HEK293T (cell line): Measurements from ENCODE around the gene IRF2.

Experiments used
- CTCF ChIA-PET: fragments of 350-600 bp; formaldehyde crosslinking; extraction: SDS; loops from one replicate; lab custom pipeline; 2021; ENCODE audit warnings: antibody characterized with exemption, inconsistent platforms; lab: Yijun Ruan, JAX
- POLR2A ChIA-PET: fragments of 350-600 bp; formaldehyde crosslinking; extraction: SDS; loops from one replicate; lab custom pipeline; 2020; ENCODE audit warnings: antibody characterized with exemption, inconsistent platforms; lab: Yijun Ruan, JAX
- DNase-seq: peaks from one replicate; pipeline ENCODE4 v3.0.0; 2012; ENCODE audit warnings: mixed read lengths; ENCODE audit errors: extremely low spot score
- ARNT ChIP-seq: fragments of 450-650 bp; IDR thresholded peaks from 2 replicates; pipeline ENCODE4 v1.6.1; 2017; ENCODE audit warnings: mild to moderate bottlenecking
- BHLHE40 ChIP-seq: fragments of 450-650 bp; IDR thresholded peaks from 2 replicates; pipeline ENCODE4 v1.6.1; 2016; ENCODE audit warnings: mild to moderate bottlenecking, moderate library complexity, borderline replicate concordance
- CTBP1 ChIP-seq: fragments of 450-650 bp; IDR thresholded peaks from 2 replicates; pipeline ENCODE4 v1.6.1; 2016; ENCODE audit warnings: borderline replicate concordance
- ELF4 ChIP-seq: fragments of 450-650 bp; IDR thresholded peaks from 2 replicates; pipeline ENCODE4 v1.6.1; 2017; ENCODE audit warnings: antibody characterized with exemption
- FOXA1 ChIP-seq: fragments of 450-650 bp; IDR thresholded peaks from 2 replicates; pipeline ENCODE4 v1.6.1; 2016; ENCODE audit warnings: mild to moderate bottlenecking
- FOXK2 ChIP-seq: fragments of 450-650 bp; IDR thresholded peaks from 2 replicates; pipeline ENCODE4 v1.6.1; 2016; ENCODE audit warnings: mild to moderate bottlenecking
- FOXM1 ChIP-seq: fragments of 450-650 bp; IDR thresholded peaks from 2 replicates; pipeline ENCODE4 v1.6.1; 2017; ENCODE audit warnings: mild to moderate bottlenecking, borderline replicate concordance
- HDGF ChIP-seq: fragments of 450-650 bp; IDR thresholded peaks from 2 replicates; pipeline ENCODE4 v1.6.1; 2017; ENCODE audit warnings: antibody characterized with exemption, borderline replicate concordance
- L3MBTL2 ChIP-seq: fragments of 450-650 bp; conservative IDR thresholded peaks from 2 replicates; pipeline ENCODE4 v1.6.1; 2016; ENCODE audit warnings: mild to moderate bottlenecking
- LEF1 ChIP-seq: fragments of 450-650 bp; IDR thresholded peaks from 2 replicates; pipeline ENCODE4 v1.6.1; 2017; ENCODE audit warnings: mild to moderate bottlenecking, borderline replicate concordance
- NFRKB ChIP-seq: fragments of 450-650 bp; IDR thresholded peaks from 2 replicates; pipeline ENCODE4 v1.6.1; 2016; ENCODE audit warnings: mild to moderate bottlenecking, moderate library complexity
- PKNOX1 ChIP-seq: fragments of 450-650 bp; IDR thresholded peaks from 2 replicates; pipeline ENCODE4 v1.6.1; 2016
- SP1 ChIP-seq: fragments of 450-650 bp; IDR thresholded peaks from 2 replicates; pipeline ENCODE4 v1.6.1; 2017
- SUZ12 ChIP-seq: fragments of 450-650 bp; IDR thresholded peaks from 2 replicates; pipeline ENCODE4 v1.6.1; 2016; ENCODE audit warnings: mild to moderate bottlenecking
- TARDBP ChIP-seq: fragments of 450-650 bp; IDR thresholded peaks from 2 replicates; pipeline ENCODE4 v1.6.1; 2016
- ZNF384 ChIP-seq: fragments of 450-650 bp; IDR thresholded peaks from 2 replicates; pipeline ENCODE4 v1.6.1; 2016

Gene IRF2

GRCh38 chr4:184355111-184355604 lies 119.2 kb downstream of the IRF2 start:
- no peak for DNase-seq
- POLR2A ChIA-PET: interaction anchor here (1.7 kb wide), 1 partner anchor 11 kb away, joined by 9 read pairs; no protein-coding TSS in a partner anchor
- CTCF ChIA-PET: no interaction called here
- TF ChIP-seq FOXM1 (no peak), ARNT (no peak), FOXA1 (no peak), FOXK2 (no peak)

- DNase-seq: no peak
- POLR2A ChIA-PET: interaction anchor here (1.0 kb wide), 1 partner anchor 9 kb away, joined by 5 read pairs; no protein-coding TSS in a partner anchor
- no peak for TF ChIP-seq FOXA1
- CTCF ChIA-PET: no interaction called here
Measured at GRCh38 chr4:184352891-184353290, 121.5 kb downstream of the IRF2 start.

- ChIA-PET POLR2A (interaction anchor here (0.8 kb wide), 1 partner anchor 8 kb away, joined by 3 read pairs; no protein-coding TSS in a partner anchor), CTCF (no interaction called here)
- TF ChIP-seq CTBP1 (no peak), BHLHE40 (no peak), LEF1 (no peak), FOXK2 (no peak)
- DNase-seq: no peak
Measured at GRCh38 chr4:184351560-184352451, 122.5 kb downstream of the IRF2 start.

- DNase-seq: no peak
- ChIA-PET POLR2A (interaction anchor here (1.2 kb wide), 1 partner anchor 123 kb away, joined by 3 read pairs; the partner anchor contains the start of gene IRF2), CTCF (no interaction called here)
- no peak for TF ChIP-seq ZNF384
- no peak for TF ChIP-seq FOXM1
- TF ChIP-seq CTBP1: no peak
- TF ChIP-seq BHLHE40: no peak
Measured at GRCh38 chr4:184350964-184351363, 123.4 kb downstream of the IRF2 start.

- ChIA-PET CTCF (no interaction called here), POLR2A (interaction anchor here (1.2 kb wide), 1 partner anchor 124 kb away, joined by 3 read pairs; the partner anchor contains the start of gene IRF2)
- TF ChIP-seq HDGF (no peak), FOXA1 (no peak), NFRKB (no peak), FOXK2 (no peak), BHLHE40 (no peak), TARDBP (no peak), ELF4 (no peak), LEF1 (no peak), ARNT (no peak), PKNOX1 (no peak), L3MBTL2 (no peak), SUZ12 (no peak), ZNF384 (no peak), SP1 (no peak), CTBP1 (no peak), FOXM1 (no peak)
- no peak for DNase-seq
Measured at GRCh38 chr4:184350213-184350817, 124.0 kb downstream of the IRF2 start.

GRCh38 chr4:184349283-184350039 lies 124.9 kb downstream of the IRF2 start:
- CTCF ChIA-PET: interaction anchor here (0.6 kb wide), 1 partner anchor 157 kb away, joined by 3 read pairs; no protein-coding TSS in a partner anchor
- DNase-seq: no peak
- POLR2A ChIA-PET: interaction anchor here (1.2 kb wide), 2 partner anchors 125 kb away, joined by 3 read pairs; partner anchors contain the start of gene IRF2
- TF ChIP-seq FOXK2 (no peak), ARNT (no peak), TARDBP (no peak), SP1 (no peak), FOXM1 (no peak)
